Measurements from ENCODE around the gene NUP93. TPM values are rescaled to one million over a fixed set of nuclear protein-coding genes. Genes with fewer than 3 reads are reported as not detected.

Gene NUP93
- total RNA-seq (49.0 TPM), polyA plus RNA-seq (25.1 TPM)

DNA sequence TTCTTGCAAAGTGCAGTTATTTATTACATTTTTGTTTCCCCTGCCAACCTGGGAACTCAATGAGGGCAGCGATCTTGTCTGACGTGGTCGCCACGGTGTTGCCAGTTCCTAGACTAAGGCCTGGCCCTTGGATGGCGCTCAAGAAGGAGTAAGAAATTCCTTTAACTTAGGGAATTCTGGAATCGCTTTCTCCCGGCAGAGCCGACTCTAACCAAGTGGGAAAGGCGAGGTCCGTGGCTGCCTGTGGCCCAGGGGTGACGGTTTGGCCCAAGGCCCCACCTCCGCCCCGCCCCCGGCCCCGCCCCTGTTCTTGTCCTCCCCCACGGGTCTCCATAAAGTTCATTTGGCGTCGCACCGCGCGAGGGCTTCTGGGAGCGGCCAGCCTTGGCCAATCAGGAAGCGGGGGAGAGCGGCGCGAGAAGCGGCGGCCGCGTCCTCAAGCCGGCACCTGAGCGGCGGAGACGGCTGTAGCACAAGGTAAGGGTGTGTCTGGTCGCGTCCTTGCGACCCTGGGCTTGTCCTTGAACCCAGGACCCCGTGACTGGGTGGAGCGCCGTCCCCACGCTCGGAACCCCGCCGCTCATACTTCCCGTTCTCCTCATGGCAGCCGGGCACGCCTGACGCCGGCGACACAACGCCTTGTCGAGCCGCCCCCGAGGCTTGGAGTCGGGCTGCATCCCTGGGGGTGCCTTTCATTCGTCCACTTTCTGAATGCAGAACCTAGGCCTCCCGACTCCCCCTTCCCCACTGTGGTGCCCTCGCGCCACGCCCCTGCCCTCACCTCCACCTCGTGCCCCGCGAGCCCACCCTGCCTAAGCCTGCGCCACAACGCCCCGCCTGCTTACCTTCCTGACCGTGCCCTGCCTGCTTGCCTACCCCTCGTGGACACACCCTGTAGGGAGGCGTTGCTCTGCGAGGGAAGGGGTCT is at the start of gene NUP93:
Gene NUP93 (plus strand): TSS at position 395 of the 928 bp plus-strand sequence. CDS start 18,119 bp downstream, outside the sequence.
- DNase-seq (ENCODE audit: extremely low spot score), result peak; percentile 87
- peak within 1 kb of the TSS; percentile 74 for H3K4me3 ChIP-seq (ENCODE audit: low read depth, low read length)
- no peaks in the 10 kb centered on the region for H3K36me3 ChIP-seq (ENCODE audit: insufficient read depth)
- H3K27ac ChIP-seq (ENCODE audit: low read depth), result peak within 1 kb of the TSS; percentile 78
- H3K4me1 ChIP-seq (ENCODE audit: insufficient read depth), result no peaks in the 10 kb centered on the region
- WGBS, result 1% methylated on average over 70 of the region's 70 CpGs

DNA sequence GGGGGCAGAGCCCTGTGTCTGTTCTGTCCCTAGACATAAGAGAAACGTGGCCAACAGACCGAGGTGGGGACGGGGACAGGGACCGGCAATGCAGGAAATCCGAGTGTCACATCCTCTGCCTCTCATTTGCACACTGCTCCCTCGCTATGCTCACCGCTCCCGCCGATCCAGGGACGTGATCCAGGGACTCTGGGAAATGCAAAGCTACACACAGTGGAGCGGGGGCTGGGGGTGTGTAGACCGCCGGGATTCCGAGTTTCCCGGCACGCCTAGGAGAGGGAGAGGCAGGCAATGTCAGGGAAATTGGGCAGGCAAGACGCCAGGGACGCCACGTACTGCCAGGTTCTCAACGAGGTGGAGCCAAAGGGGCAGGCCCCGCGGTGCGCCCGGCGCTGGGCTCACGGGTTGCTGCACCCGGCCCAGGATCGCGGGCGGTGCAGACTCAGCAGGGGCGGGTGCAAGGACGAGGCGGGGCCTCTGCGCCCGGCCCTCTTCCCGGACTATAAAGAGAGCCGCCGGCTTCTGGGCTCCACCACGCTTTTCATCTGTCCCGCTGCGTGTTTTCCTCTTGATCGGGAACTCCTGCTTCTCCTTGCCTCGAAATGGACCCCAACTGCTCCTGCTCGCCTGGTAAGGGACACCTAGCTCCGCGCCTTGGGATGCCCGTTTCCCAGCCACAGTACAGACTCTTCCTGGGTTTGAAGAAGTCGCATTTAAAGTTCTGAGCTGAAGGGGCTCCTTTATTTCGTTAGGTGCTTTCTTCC is 47.8 kb upstream of the NUP93 start, which contains the start of gene MT1X:
Gene MT1X (plus strand): TSS at position 532 of the 764 bp plus-strand sequence. CDS start 71 bp downstream, at position 603.
- H3K4me1 ChIP-seq (ENCODE audit: insufficient read depth), result no peaks in the 10 kb centered on the region
- WGBS, result 1% methylated on average over 49 of the region's 49 CpGs

DNA sequence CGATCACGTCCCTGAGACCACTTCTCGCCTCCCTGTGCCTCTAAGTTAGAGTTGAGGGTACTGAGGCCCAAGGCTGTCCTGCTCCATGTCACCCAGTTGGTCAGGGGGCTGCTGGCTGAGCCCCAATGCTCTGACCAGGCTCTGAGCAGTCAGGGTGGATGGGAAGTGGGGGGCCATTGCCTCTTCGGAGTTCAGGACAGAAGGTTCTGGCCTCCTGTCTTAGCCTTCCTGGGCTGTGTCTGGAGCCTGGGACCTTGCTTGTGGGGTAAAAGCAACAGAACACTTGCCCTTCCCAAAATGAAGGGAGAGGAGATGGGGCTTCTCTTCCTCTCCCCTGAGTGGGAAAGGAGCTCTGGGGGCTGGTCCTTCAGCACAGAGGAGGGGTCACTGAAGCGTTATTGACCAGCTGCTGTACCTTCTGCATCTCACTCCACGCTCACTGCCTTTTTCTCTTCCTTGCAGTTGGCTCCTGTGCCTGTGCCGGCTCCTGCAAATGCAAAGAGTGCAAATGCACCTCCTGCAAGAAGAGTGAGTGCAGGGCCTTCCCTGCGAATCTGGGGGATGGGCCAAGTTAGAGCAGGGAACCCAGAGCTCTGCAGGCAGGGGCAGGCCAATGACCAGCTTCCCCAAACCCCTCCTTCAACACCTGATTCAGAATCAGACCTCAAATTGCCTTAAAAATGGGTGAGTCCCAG is 47.1 kb upstream of the NUP93 start:
- 46% methylated on average over 8 of the region's 8 CpGs for WGBS

More for the DNA sequence above, 47.8 kb upstream of the NUP93 start, which contains the start of gene MT1X:
- no peaks in the 10 kb centered on the region for H3K36me3 ChIP-seq (ENCODE audit: insufficient read depth)
- peak; percentile 67 for DNase-seq (ENCODE audit: extremely low spot score)
- peak within 1 kb of the TSS; percentile 11 for H3K27ac ChIP-seq (ENCODE audit: low read depth)
- peak within 1 kb of the TSS; percentile 50 for H3K4me3 ChIP-seq (ENCODE audit: low read depth, low read length)

DNA sequence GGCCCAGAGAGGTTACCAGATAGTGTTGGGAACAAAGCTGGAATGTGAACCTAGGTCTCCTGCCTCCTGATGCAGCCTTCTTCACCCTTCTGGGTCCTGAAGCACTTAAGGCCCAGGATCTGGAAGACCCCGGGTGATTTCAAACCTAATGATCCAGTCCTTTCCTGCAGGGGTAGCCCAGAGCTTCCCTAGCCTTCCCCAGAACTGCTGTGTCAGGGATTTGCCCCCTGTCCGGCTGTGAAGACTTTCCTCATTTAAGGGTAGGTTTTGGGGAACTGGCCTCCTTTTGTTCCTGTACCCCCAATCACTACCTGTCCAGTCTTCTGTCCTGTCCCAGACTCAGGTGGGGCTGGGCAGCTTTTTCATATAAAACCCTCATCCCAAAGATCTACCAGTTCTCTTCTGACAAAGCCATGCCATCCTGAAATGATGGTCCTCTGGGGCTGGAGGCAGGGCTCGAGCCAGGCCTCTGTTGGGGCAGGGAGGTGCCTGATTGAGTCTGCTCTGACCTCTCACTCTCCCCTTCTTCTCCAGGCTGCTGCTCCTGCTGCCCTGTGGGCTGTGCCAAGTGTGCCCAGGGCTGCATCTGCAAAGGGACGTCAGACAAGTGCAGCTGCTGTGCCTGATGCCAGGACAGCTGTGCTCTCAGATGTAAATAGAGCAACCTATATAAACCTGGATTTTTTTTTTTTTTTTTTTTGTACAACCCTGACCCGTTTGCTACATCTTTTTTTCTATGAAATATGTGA is 46.3 kb upstream of the NUP93 start:
- DNase-seq (ENCODE audit: extremely low spot score), result no peak
- Histone ChIP-seq H3K4me1 (ENCODE audit: insufficient read depth) (no peaks in the 10 kb centered on the region), H3K36me3 (ENCODE audit: insufficient read depth) (no peaks in the 10 kb centered on the region), H3K27ac (ENCODE audit: low read depth) (no peak overlapping the region), H3K4me3 (ENCODE audit: low read depth, low read length) (peak overlapping the region; percentile 50)
- WGBS, result 86% methylated on average over 5 of the region's 5 CpGs

More for the DNA sequence above, 47.1 kb upstream of the NUP93 start:
- Histone ChIP-seq H3K4me3 (ENCODE audit: low read depth, low read length) (peak overlapping the region; percentile 50), H3K27ac (ENCODE audit: low read depth) (no peak overlapping the region), H3K4me1 (ENCODE audit: insufficient read depth) (no peaks in the 10 kb centered on the region), H3K36me3 (ENCODE audit: insufficient read depth) (no peaks in the 10 kb centered on the region)
- DNase-seq (ENCODE audit: extremely low spot score), result no peak

DNA sequence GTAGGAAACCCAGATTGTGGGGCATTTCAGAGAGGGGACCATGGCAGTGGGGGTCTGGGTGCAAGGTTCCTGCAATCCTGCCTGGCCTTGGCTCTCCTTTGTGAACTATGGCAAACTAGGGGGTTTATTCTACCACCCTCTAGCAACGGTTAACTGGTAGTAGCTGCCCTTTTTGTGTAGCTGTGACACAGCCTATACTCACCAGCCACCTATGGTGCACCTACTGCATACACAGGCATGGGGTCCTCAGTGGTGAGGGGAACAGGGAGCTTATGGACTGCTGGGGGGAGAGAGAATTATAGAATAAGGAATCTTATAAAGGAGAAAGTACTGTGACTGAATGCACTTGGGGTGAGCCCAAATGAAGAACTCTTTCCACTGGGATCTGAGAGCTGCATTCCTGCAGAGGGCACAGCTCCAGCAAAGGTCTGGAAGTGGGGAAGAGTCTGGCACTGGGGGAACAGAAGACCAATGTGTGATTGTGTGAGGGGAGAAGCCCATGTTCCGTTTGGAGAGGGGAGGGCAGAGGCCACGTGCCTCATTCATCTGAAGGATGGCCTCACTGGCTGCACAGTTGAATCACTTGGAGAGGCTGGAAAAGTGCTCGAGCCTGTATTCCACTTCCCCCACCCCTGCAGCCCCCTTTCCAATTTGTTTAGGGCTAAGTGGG is 45.5 kb upstream of the NUP93 start:
- no peak for DNase-seq (ENCODE audit: extremely low spot score)
- Histone ChIP-seq H3K27ac (ENCODE audit: low read depth) (no peak overlapping the region), H3K4me3 (ENCODE audit: low read depth, low read length) (no peak overlapping the region), H3K36me3 (ENCODE audit: insufficient read depth) (no peaks in the 10 kb centered on the region), H3K4me1 (ENCODE audit: insufficient read depth) (no peaks in the 10 kb centered on the region)
- 74% methylated on average over 4 of the region's 4 CpGs for WGBS

DNA sequence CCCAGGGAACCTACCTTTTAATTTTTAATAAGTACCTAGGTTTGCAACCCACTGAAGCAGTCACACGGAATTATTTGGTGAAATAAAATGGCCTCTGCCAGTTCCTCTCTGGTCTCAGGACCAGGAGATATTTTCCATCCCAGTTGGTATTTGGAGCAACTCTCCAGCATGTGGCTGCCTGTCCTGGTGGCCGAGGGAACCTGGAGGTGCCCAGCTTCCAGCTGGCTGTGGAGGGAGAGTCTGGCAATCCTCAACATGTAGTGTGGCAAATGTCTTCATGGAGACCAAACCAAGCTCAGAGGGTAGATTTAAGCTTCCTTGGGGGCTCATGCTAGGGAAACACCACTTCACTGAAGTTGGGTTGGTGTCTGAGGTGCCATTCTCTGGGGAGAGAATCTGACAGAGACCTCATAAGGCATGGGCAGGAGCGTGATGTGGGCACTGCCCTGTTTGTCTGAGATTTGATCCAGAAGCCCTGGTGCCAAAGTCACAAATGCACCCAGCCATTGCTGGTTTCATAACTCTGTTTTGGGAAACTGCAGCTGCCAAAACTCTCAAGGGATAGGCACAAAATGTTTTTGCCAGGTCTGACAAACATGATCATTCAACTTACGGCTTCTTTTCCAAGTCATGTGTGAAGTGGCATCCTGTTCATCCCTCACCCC is 44.9 kb upstream of the NUP93 start:
- H3K27ac ChIP-seq (ENCODE audit: low read depth), result no peak overlapping the region
- no peak overlapping the region for H3K4me3 ChIP-seq (ENCODE audit: low read depth, low read length)
- WGBS, result 92% methylated on average over 4 of the region's 4 CpGs
- no peaks in the 10 kb centered on the region for H3K4me1 ChIP-seq (ENCODE audit: insufficient read depth)
- DNase-seq (ENCODE audit: extremely low spot score), result no peak
- H3K36me3 ChIP-seq (ENCODE audit: insufficient read depth), result no peaks in the 10 kb centered on the region

DNA sequence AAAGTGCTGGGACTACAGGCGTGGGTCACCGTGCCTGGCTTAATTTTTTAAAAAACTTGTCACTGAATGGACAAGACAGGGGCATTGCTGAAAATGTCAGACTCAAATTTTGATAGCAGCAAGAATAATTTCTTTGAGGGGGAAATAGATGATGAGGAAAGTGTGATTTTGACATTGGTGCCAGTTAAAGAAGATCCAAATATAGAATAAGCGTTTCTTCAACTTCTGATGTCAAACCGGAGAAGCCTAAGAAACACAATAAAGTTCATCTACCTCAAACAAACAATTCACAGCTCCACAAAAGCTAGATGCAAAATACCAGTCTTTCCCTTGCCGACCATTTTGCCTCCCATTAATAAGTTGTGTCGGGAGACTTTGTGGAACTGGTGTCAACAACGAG is 43.2 kb upstream of the NUP93 start:
- no peak for DNase-seq (ENCODE audit: extremely low spot score)
- Histone ChIP-seq H3K4me3 (ENCODE audit: low read depth, low read length) (no peak overlapping the region), H3K4me1 (ENCODE audit: insufficient read depth) (no peaks in the 10 kb centered on the region), H3K27ac (ENCODE audit: low read depth) (no peak overlapping the region), H3K36me3 (ENCODE audit: insufficient read depth) (no peaks in the 10 kb centered on the region)
- WGBS, result 96% methylated on average over 7 of the region's 7 CpGs

DNA sequence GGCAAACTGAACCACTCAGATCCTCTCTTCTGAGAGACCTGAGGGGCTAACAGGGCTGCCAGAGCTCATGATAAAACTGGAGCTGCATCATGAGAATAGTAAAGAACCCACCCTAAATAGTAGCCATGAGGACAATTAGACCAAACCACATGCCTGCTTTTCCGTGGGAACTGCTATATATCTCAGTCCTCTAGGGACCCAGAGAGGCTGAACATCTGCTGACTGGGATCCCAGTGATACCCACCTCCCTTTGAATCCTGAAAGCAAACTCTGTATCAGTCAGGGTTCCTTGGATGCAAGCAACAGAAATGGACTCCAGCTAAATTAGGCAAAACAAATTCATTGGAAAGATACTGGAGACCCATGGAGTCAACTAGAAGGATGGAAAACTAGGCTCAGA is 41.2 kb upstream of the NUP93 start:
- no peak for DNase-seq (ENCODE audit: extremely low spot score)
- Histone ChIP-seq H3K27ac (ENCODE audit: low read depth) (no peak overlapping the region), H3K36me3 (ENCODE audit: insufficient read depth) (no peaks in the 10 kb centered on the region), H3K4me3 (ENCODE audit: low read depth, low read length) (no peak overlapping the region), H3K4me1 (ENCODE audit: insufficient read depth) (no peaks in the 10 kb centered on the region)
- WGBS, result 64% methylated on average over 1 of the region's 1 CpG

DNA sequence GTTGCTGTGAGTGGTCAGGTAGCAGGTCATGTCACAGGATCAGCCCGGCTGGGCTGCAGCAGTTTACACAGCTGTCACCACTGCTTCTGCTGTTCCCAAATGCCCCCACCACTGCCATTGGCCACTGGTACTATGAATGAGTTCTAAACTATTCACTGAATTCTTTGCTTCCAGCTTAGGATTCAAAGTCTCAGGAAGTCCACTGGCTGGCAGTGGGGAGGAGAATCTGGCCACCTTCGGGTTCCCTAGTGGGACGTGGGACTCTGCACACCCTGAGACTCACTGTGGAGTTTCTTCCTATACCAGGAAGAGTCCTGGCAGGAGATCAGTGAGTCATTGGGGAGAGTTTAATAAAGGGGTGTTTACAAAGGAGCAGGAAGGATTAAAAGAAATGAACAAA is 40.8 kb upstream of the NUP93 start:
- no peak overlapping the region for H3K27ac ChIP-seq (ENCODE audit: low read depth)
- DNase-seq (ENCODE audit: extremely low spot score), result no peak
- 67% methylated on average over 3 of the region's 3 CpGs for WGBS
- no peak overlapping the region for H3K4me3 ChIP-seq (ENCODE audit: low read depth, low read length)
- no peaks in the 10 kb centered on the region for H3K4me1 ChIP-seq (ENCODE audit: insufficient read depth)
- H3K36me3 ChIP-seq (ENCODE audit: insufficient read depth), result no peaks in the 10 kb centered on the region

DNA sequence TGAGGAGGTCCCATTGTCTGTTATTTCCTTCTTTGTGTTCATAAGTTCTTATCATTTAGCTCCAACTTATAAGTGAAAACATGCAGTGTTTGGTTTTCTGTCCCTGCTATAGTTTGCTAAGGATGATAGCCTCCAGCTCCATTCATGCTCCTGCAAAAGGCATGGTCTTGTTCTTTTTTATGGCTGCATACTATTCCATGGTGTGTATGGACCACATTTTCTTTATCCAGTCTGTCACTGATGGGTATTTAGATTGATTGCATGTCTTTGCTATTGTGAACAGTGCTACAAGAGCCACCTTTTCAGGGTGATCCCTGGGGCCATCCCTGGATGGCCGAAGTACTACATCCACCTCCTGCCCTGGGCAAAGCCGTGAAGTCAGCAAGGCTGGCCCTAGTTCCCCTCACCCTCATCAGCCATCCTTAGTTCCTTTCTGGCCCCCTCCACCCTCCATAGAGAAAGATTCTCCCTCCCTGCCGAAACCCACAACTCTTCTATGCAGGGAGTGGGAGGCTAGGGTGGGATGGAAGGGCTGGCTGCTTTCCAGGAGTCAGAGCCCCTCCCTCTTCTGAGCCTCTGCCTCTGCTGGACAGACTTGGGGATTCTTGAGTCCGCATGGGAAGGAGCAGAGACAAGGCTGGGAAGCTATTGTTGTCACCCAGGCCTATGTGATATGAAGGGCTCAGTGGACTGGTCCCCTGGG is 39.4 kb upstream of the NUP93 start:
- DNase-seq (ENCODE audit: extremely low spot score), result no peak
- Histone ChIP-seq H3K4me3 (ENCODE audit: low read depth, low read length) (no peak overlapping the region), H3K36me3 (ENCODE audit: insufficient read depth) (no peaks in the 10 kb centered on the region), H3K4me1 (ENCODE audit: insufficient read depth) (no peaks in the 10 kb centered on the region), H3K27ac (ENCODE audit: low read depth) (no peak overlapping the region)
- WGBS, result 89% methylated on average over 4 of the region's 4 CpGs

DNA sequence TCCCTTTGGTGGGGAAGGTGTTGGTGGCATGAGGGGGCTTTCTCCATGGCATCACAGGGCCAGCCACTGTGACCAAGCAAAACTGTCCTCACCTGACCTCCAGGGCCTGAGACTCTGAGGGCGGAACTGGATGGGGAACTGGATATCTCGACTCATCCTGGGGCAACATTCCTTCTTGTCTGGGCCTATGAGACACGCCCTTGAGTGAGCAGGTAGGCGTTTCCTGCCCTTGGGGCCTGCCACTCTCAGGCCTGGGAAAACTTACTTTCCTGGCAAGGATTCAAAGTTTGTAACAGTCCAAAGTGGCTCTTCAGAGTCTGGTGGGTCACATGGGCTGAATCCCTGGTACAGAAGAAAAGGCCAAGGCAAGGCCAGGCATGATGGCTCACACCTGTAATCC is 38.0 kb upstream of the NUP93 start:
- H3K4me1 ChIP-seq (ENCODE audit: insufficient read depth), result no peaks in the 10 kb centered on the region
- DNase-seq (ENCODE audit: extremely low spot score), result peak; percentile 37
- 61% methylated on average over 4 of the region's 4 CpGs for WGBS
- no peaks in the 10 kb centered on the region for H3K36me3 ChIP-seq (ENCODE audit: insufficient read depth)
- H3K27ac ChIP-seq (ENCODE audit: low read depth), result no peak overlapping the region
- H3K4me3 ChIP-seq (ENCODE audit: low read depth, low read length), result no peak overlapping the region

All from urinary bladder (tissue), 4 donors.